ENCODE measurements around the gene FOLR1.

- no peak for TF ChIP-seq POLR2AphosphoS5 (IDR thresholded peaks at IDR 0.05; ENCODE audit: borderline replicate concordance, low read depth, low read length)
- no peak for TF ChIP-seq EZH2 (IDR thresholded peaks at IDR 0.05)
- TF ChIP-seq FOXP2 (optimal IDR thresholded peaks at IDR 0.05; ENCODE audit: control extremely low read depth, extremely low read length, insufficient read depth), result no peak
Measured at GRCh38 chr11:72238040-72238450, 46.1 kb downstream of the FOLR1 start.
